ENCODE measurements around the gene LRP1B.

DNA sequence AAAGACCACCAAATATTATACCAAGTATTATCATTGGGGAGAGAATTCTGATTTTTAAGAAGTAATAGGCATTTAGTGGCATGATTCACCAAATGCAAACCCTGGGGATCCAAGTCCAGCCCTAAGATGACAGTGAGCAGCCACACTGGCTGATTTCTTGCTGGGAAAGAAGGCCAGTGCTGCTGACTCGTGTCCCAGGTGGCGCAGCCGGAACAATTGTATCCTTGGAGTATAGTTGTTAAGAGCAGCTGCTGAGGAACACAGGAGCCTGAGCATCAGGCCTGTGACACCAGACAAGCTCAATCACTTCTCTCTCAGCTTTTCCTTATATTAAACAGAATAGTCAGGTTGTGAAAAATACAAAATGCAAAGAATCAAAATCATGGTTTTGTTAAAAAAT, 48.4 kb downstream of the LRP1B start:
- no peak for TF ChIP-seq EZH2 (IDR thresholded peaks at IDR 0.05; ENCODE audit: borderline replicate concordance, insufficient read depth, low read length, poor library complexity, severe bottlenecking)
- TF ChIP-seq, protein P1, sequence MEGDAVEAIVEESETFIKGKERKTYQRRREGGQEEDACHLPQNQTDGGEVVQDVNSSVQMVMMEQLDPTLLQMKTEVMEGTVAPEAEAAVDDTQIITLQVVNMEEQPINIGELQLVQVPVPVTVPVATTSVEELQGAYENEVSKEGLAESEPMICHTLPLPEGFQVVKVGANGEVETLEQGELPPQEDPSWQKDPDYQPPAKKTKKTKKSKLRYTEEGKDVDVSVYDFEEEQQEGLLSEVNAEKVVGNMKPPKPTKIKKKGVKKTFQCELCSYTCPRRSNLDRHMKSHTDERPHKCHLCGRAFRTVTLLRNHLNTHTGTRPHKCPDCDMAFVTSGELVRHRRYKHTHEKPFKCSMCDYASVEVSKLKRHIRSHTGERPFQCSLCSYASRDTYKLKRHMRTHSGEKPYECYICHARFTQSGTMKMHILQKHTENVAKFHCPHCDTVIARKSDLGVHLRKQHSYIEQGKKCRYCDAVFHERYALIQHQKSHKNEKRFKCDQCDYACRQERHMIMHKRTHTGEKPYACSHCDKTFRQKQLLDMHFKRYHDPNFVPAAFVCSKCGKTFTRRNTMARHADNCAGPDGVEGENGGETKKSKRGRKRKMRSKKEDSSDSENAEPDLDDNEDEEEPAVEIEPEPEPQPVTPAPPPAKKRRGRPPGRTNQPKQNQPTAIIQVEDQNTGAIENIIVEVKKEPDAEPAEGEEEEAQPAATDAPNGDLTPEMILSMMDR (IDR thresholded peaks at IDR 0.05; ENCODE audit: poor library complexity, severe bottlenecking) = no peak
- no peak for TF ChIP-seq POLR2AphosphoS5 (IDR thresholded peaks at IDR 0.05)
- no peak for TF ChIP-seq RAD21 (conservative IDR thresholded peaks at IDR 0.05)
- TF ChIP-seq EP300 (conservative IDR thresholded peaks at IDR 0.05; ENCODE audit: poor library complexity, severe bottlenecking) = no peak
- TF ChIP-seq TAF1 (IDR thresholded peaks at IDR 0.05; ENCODE audit: low read depth) = no peak
- no peak for TF ChIP-seq MXI1 (conservative IDR thresholded peaks at IDR 0.05; ENCODE audit: poor library complexity, severe bottlenecking)
- TF ChIP-seq, protein P2, sequence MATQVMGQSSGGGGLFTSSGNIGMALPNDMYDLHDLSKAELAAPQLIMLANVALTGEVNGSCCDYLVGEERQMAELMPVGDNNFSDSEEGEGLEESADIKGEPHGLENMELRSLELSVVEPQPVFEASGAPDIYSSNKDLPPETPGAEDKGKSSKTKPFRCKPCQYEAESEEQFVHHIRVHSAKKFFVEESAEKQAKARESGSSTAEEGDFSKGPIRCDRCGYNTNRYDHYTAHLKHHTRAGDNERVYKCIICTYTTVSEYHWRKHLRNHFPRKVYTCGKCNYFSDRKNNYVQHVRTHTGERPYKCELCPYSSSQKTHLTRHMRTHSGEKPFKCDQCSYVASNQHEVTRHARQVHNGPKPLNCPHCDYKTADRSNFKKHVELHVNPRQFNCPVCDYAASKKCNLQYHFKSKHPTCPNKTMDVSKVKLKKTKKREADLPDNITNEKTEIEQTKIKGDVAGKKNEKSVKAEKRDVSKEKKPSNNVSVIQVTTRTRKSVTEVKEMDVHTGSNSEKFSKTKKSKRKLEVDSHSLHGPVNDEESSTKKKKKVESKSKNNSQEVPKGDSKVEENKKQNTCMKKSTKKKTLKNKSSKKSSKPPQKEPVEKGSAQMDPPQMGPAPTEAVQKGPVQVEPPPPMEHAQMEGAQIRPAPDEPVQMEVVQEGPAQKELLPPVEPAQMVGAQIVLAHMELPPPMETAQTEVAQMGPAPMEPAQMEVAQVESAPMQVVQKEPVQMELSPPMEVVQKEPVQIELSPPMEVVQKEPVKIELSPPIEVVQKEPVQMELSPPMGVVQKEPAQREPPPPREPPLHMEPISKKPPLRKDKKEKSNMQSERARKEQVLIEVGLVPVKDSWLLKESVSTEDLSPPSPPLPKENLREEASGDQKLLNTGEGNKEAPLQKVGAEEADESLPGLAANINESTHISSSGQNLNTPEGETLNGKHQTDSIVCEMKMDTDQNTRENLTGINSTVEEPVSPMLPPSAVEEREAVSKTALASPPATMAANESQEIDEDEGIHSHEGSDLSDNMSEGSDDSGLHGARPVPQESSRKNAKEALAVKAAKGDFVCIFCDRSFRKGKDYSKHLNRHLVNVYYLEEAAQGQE (IDR thresholded peaks at IDR 0.05; ENCODE audit: borderline replicate concordance) = no peak
- no peak for TF ChIP-seq SMC3 (conservative IDR thresholded peaks at IDR 0.05; ENCODE audit: poor library complexity)

All from neural cell (in vitro differentiated cells).